HT-29 (cell line): ENCODE measurements around the gene NQO1. TPM values are rescaled to one million over a fixed set of nuclear protein-coding genes. Genes with fewer than 3 reads are reported as not detected.

Experiments used
- DNase-seq: peaks from one replicate; pipeline ENCODE4 v3.0.0-alpha.2; 2015; ENCODE audit warnings: low spot score
- total RNA-seq: library from RNA; depleted of rRNA; stranded (reverse); fragments of >200 nt; shearing (Covaris generic); gene quantifications from 2 replicates; pipeline ENCODE4 v1.2.3, GENCODE V29; 2014

Gene NQO1
- total RNA-seq, 1 experiment from 2014 or later: 560 TPM

GRCh38 chr16:69707920-69708683 is 18.3 kb downstream of the NQO1 start:
- no peak for DNase-seq

- DNase-seq: no peak
Measured at GRCh38 chr16:69706975-69707340, 19.4 kb downstream of the NQO1 start.

GRCh38 chr16:69706256-69706974 is 19.9 kb downstream of the NQO1 start:
- DNase-seq: peak; percentile 50

GRCh38 chr16:69703638-69704037 is 22.7 kb downstream of the NQO1 start:
- no peak for DNase-seq

GRCh38 chr16:69701866-69702265 is 24.5 kb downstream of the NQO1 start:
- DNase-seq: no peak

- DNase-seq: no peak
Measured at GRCh38 chr16:69701452-69701851, 24.9 kb downstream of the NQO1 start.

- no peak for DNase-seq
Measured at GRCh38 chr16:69699915-69700314, 26.4 kb downstream of the NQO1 start.

- no peak for DNase-seq
Measured at GRCh38 chr16:69698404-69698803, 28.0 kb downstream of the NQO1 start.

- no peak for DNase-seq
Measured at GRCh38 chr16:69693916-69694315, 32.4 kb downstream of the NQO1 start.

GRCh38 chr16:69691980-69692911 is 34.1 kb downstream of the NQO1 start:
- DNase-seq: no peak

- no peak for DNase-seq
Measured at GRCh38 chr16:69688589-69688988, 37.8 kb downstream of the NQO1 start.

- no peak for DNase-seq
Measured at GRCh38 chr16:69680358-69680757, 46.0 kb downstream of the NQO1 start.

GRCh38 chr16:69672998-69673713 is 53.2 kb downstream of the NQO1 start:
- no peak for DNase-seq

GRCh38 chr16:69672315-69672997 is 53.9 kb downstream of the NQO1 start:
- DNase-seq: peak; percentile 9

- DNase-seq: no peak
Measured at GRCh38 chr16:69669577-69669976, 56.8 kb downstream of the NQO1 start.

- DNase-seq: no peak
Measured at GRCh38 chr16:69663846-69664245, 62.5 kb downstream of the NQO1 start.

GRCh38 chr16:69662901-69663300 is 63.5 kb downstream of the NQO1 start:
- no peak for DNase-seq

- no peak for DNase-seq
Measured at GRCh38 chr16:69660166-69660565, 66.2 kb downstream of the NQO1 start.
